Stimulated activated CD8-positive, alpha-beta memory T cell treated with anti-CD3 and anti-CD28 coated beads, Interleukin-12 subunit alpha, Interleukin-12 subunit beta, amount 100 ng/mL, for 1 hour (primary cell): ENCODE data around the gene NDUFA7.
"Not testable (repeated sequence)": the region's sequence is repeated elsewhere in the genome, so short reads cannot be mapped to it uniquely, and the experiment has no call there.

ENCODE experiments used
- DNase-seq: peaks from one replicate; pipeline ENCODE4 v3.0.0-alpha.2; 2020; ENCODE audit warnings: low read depth

NDUFA7 gene

GRCh38 chr19:8264248-8264647 lies 56.9 kb downstream of the NDUFA7 start:
- DNase-seq: not testable (repeated sequence)

- DNase-seq: no peak
Observed at GRCh38 chr19:8262431-8262830, 58.7 kb downstream of the NDUFA7 start.

GRCh38 chr19:8261881-8262280 lies 59.3 kb downstream of the NDUFA7 start:
- DNase-seq: no peak

GRCh38 chr19:8261347-8261746 lies 59.8 kb downstream of the NDUFA7 start:
- DNase-seq: no peak
